Left ventricle myocardium inferior (tissue), 1 donor: Measurements from ENCODE around the gene MAPK4. TPM values are rescaled to one million over a fixed set of nuclear protein-coding genes. Genes with fewer than 3 reads are reported as not detected.
A peak's percentile ranks its signal among the peaks of the same experiment; 100 is the strongest.
"Not testable (repeated sequence)": the region's sequence is repeated elsewhere in the genome, so short reads cannot be mapped to it uniquely, and the experiment has no call there.

Experiments used
- DNase-seq: peaks from one replicate; pipeline ENCODE4 v3.0.0-alpha.2; 2020
- H3K27ac ChIP-seq: fragments of 200-600 bp; replicated peaks from 2 replicates; pipeline ENCODE4 v1.8.0; 2021
- H3K27me3 ChIP-seq: fragments of 200-600 bp; 2 replicates; pipeline ENCODE4 v1.8.0; 2021; ENCODE audit warnings: low read depth
- H3K36me3 ChIP-seq: fragments of 200-600 bp; 2 replicates; pipeline ENCODE4 v1.8.0; 2021
- H3K4me1 ChIP-seq: fragments of 200-600 bp; 2 replicates; pipeline ENCODE4 v1.8.0; 2021
- H3K4me3 ChIP-seq: fragments of 200-600 bp; 2 replicates; pipeline ENCODE4 v1.8.0; 2021; ENCODE audit warnings: mild to moderate bottlenecking, moderate library complexity
- H3K9me3 ChIP-seq: fragments of 200-600 bp; replicated peaks from 2 replicates; pipeline ENCODE4 v1.8.0; 2021
- CTCF ChIP-seq: fragments of 200-600 bp; IDR thresholded peaks from 2 replicates; pipeline ENCODE4 v1.8.0; 2021; ENCODE audit warnings: antibody characterized with exemption, mild to moderate bottlenecking, borderline replicate concordance
- intact Hi-C: fragments of 100-400 bp; cut with micrococcal nuclease; formaldehyde crosslinking; loops from one replicate; pipeline ENCODE4 v1.11.0; 2022
- total RNA-seq: library from RNA; stranded (reverse); fragmentation: NEBNext Ultra II Directional; extraction: Animal tissue kit (Norgen Biotek cat#: 25700); gene quantifications from one replicate; pipeline ENCODE4 v1.2.1, GENCODE V29; 2021
- donor health status: DM: no; HTN: yes; CAD: no; lungs with severe emphysema.

Gene MAPK4
- total RNA-seq, 1 donor from 2014 or later: 21.7 TPM

GRCh38 chr18:50569930-50570329 lies 10.0 kb downstream of the MAPK4 start:
- DNase-seq: no peak
- intact Hi-C loops: no loop called here
- Histone ChIP-seq H3K9me3 (peaks cover 11% of the 10 kb centered on the region), H3K36me3 (no peaks in the 10 kb centered on the region), H3K4me3 (no peak overlapping the region), H3K27ac (no peak overlapping the region), H3K27me3 (peaks cover 18% of the 10 kb centered on the region), H3K4me1 (no peaks in the 10 kb centered on the region)
- TF ChIP-seq CTCF: no peak

GRCh38 chr18:50571606-50572005 lies 11.7 kb downstream of the MAPK4 start:
- H3K9me3 ChIP-seq: peaks cover 11% of the 10 kb centered on the region
- no peak overlapping the region for H3K27ac ChIP-seq
- H3K36me3 ChIP-seq: no peaks in the 10 kb centered on the region
- H3K27me3 ChIP-seq: peaks cover 12% of the 10 kb centered on the region
- no peak overlapping the region for H3K4me3 ChIP-seq
- no peaks in the 10 kb centered on the region for H3K4me1 ChIP-seq
- intact Hi-C loops: no loop called here
- TF ChIP-seq CTCF: no peak
- DNase-seq: no peak

GRCh38 chr18:50573196-50573595 lies 13.3 kb downstream of the MAPK4 start:
- H3K4me3 ChIP-seq, intact Hi-C loops, DNase-seq, H3K27ac ChIP-seq, H3K4me1 ChIP-seq, H3K36me3 ChIP-seq, H3K9me3 ChIP-seq: not testable (repeated sequence)
- H3K27me3 ChIP-seq: peaks cover 12% of the 10 kb centered on the region

- Histone ChIP-seq H3K4me1 (peaks cover 4% of the 10 kb centered on the region), H3K9me3 (peaks cover 3% of the 10 kb centered on the region), H3K4me3 (no peak overlapping the region), H3K27me3 (peaks cover 12% of the 10 kb centered on the region), H3K27ac (no peak overlapping the region), H3K36me3 (no peaks in the 10 kb centered on the region)
- intact Hi-C loops: no loop called here
- peak; percentile 20 for TF ChIP-seq CTCF
- no peak for DNase-seq
Measured at GRCh38 chr18:50573679-50574078, 13.8 kb downstream of the MAPK4 start.

- intact Hi-C loops: no loop called here
- DNase-seq: no peak
- peaks cover 7% of the 10 kb centered on the region for H3K27me3 ChIP-seq
- H3K4me1 ChIP-seq: peaks cover 37% of the 10 kb centered on the region
- no peaks in the 10 kb centered on the region for H3K36me3 ChIP-seq
- no peaks in the 10 kb centered on the region for H3K9me3 ChIP-seq
- no peak overlapping the region for H3K4me3 ChIP-seq
- H3K27ac ChIP-seq: no peak overlapping the region
- TF ChIP-seq CTCF: no peak
Measured at GRCh38 chr18:50578030-50578429, 18.1 kb downstream of the MAPK4 start.

GRCh38 chr18:50578651-50579050 lies 18.8 kb downstream of the MAPK4 start:
- H3K27me3 ChIP-seq: peaks cover under 1% of the 10 kb centered on the region
- peak overlapping the region; percentile 42 for H3K27ac ChIP-seq
- H3K4me3 ChIP-seq: no peak overlapping the region
- peaks cover 37% of the 10 kb centered on the region for H3K4me1 ChIP-seq
- no peaks in the 10 kb centered on the region for H3K9me3 ChIP-seq
- intact Hi-C loops: no loop called here
- DNase-seq: no peak
- no peak for TF ChIP-seq CTCF
- H3K36me3 ChIP-seq: no peaks in the 10 kb centered on the region
